GM11168 (cell line): Measurements from ENCODE around the gene LAD1.

Source experiments
- in situ Hi-C: fragments of 300-500 bp; cut with MboI; formaldehyde crosslinking; loops from one replicate; pipeline ENCODE4 v1.12.0; 2022; ENCODE audit warnings: low sequenced_read_pairs; ENCODE audit not compliant: unreplicated experiment

Gene LAD1

DNA sequence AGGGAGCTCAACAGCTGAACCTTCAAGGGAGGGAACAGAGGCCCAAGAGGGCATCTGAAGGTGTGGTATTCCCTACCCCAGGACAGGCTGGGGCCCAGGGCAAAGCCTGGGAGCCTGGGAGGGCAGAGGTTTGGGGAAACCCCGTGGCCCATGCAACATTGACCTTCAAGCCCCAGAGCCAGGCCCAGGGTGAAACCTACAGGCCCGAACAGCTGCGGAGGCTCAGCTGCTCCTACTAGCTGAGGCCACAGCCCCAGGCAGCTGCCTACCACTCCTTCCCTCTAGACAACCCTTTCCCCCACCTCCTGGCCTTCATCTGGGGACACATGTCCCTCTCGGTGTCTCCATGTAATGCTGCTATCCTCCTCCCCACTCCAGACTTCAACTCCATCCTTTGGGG, 3.2 kb downstream of the LAD1 start:
- in situ Hi-C loops, result no loop called here

DNA sequence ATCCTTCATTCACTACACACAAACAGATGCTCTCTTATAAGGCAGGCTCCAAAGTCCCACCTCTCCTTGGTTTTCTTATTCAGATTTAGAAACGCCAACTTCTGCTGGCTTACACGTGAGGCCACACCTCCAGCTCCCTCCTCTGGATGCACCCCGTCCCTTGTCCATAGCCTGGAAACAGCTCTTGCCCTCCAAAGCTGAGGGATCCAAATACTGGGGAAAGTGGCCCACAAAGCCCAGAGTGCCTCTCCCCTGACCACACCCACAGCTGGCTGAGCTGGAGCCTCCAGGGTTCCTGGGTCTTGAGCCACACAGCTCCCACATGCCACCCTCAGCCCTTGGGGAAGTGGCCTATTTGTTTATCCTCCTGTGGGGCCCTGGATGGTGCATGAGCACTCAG, 4.5 kb downstream of the LAD1 start:
- in situ Hi-C loops, result no loop called here

DNA sequence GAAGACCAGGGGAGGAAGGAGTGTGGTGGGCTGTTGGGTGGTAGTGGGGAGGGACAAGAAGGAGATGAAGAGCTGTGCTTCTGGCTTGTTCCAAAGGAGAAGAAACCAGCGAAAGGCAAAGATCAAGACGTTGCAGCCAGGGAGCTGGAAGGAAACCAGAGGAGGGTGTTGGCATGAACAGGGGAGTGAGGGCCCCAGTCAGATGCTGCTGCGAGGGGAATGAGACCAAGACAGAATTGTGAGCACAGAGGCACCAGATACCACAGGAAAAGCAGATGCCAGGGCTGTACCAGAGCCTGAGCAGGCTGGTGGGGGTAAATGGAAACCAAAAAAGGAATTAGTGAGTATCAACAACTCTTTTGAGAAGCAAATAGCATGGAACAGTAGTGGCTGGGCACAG, 6.0 kb downstream of the LAD1 start:
- in situ Hi-C loops, result no loop called here

DNA sequence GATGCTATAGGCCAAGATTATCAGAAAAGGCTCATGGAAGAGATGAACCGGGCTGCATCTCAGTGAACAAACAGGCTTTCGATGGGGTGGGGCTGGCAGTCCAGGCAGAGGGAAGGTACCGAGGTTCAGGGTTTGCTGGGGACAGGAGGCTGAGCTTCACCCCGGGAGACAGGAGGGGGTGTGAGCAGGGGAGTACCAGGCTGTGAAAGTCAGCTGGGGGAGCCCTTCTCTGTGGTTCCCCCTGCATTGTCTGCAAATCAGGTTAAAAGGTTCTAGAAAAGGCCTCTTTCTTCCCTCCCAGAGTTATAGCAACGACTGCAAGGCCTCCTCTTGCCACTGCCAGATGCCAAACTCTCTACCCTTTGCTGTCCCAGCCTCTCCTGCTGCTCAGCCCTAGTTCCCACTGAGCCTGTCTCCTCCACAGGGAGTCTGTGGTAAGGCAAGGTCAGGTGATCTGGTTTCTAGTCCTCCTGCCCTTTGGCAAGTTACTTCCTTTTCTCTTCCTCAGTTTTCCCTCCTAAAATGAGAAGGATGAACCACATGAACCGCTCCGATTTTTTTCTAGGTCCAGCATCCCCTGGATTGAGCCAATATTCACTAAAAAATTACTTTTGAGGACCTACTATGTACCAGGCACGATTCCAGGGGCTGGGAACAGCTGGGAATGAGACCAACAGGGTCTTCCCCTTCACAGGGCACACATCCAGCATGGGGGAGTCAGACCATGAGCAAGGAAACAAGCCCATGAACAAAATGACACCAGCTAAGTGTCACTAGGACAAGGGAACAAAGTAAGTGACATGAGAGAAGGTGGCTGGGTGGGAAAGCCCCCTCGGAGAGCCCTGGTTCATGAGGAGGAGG, 7.2 kb downstream of the LAD1 start:
- in situ Hi-C loops, result no loop called here

DNA sequence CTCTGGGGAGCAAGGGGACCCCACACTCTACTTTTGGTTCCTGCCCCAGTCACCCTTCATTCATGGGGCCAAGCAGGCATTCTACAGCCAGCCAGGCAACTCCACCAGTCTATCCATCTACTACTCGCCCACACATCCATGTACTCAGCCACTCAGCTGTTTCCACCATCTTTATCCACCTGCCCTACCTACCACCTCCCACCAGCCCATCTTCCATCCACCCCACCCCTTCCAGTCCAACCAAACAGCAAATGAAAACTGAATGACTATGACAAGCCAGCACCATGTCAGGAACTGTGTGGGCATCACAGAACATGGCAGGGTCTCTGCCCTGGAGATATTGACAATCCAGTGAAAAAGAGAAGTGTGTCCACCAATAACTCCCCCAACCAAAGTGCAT, 7.9 kb downstream of the LAD1 start:
- in situ Hi-C loops, result no loop called here

DNA sequence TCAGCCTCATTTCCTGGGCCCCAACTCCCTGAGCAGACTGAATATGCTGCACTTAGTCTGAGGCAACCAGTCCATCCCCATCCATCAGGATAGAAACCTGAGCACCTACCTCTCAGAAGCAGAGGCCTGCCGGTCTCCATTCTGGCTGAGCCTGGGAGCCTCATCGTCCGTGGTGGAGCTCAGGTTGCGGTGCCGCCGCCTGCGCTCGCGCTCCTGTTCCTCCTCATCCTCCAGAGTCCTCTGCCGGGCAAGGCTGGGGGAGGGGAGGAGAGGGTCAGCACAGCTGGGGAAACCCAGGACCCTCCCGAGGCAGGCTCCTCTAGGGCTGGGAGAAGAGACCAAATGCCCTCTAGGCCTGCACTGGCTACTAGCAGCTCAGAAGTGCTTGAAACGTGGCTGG, 10.1 kb downstream of the LAD1 start:
- in situ Hi-C loops, result no loop called here

DNA sequence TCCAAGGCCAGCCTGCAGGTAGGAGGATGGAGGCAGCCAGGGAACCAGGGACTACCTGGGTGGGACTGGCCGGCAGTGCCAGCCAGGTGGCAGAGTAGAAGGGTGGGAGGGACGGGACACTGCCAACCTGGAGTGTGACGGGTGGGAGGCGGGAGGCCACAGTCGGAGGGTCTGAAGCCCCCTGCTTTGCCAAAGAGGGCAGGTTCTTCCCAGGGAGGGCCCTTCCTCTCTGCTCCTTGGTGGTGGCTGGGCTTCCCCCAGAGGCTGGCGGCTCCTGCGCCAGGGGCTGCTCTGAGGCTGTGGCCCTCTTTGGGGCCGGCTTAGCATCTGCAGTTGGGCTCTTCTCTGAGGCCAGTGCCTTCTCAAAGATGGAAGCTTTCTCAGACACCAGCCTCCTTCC, 12.9 kb downstream of the LAD1 start:
- in situ Hi-C loops, result no loop called here

DNA sequence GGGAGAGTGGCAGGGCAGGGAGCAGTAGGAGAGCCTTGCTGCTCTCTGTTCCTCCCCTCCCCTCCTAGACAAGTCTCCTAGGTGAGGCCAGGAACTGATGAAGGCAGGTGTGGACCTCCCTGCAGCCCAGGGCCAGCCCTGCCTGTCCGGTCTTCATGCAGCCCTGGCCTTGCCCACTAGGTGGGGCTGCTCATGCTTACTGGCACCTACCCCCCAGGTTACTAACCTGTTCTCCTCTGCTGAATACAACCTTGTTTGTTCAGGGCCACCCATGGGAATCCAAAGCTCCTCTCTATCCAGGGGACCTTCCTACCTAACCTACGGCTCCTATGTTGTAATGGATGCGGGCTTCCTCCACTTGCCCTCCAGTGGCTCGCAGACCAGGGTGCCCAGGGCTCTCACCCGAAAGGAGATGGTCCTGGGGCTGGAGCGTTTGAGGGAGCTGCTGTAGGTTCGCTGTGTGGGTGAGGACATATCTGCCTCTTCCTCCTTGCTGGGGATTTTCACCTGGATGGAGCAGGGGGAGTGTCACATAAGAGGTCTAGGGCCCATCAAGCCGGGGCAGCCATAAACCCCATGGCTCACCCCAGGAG, 13.7 kb downstream of the LAD1 start:
- in situ Hi-C loops, result no loop called here

DNA sequence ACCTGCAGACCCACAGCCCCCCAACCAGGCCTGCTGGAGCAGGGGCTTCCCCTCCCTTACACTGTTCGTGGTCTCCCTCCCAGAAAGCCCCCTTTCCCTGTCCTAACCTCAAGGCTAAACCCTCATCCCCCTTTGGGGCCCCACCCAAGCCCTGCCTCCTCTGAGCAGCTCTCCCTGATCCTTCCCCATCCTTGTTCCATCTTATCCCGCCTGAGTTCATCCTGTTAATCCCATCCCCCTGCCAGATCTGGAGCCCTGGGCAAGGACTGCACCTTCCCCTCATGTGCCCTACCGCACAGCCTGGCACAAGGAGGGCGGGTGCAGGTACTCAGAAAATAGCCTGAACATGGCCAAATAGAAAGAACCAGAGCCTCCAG, 14.7 kb downstream of the LAD1 start:
- in situ Hi-C loops, result no loop called here

DNA sequence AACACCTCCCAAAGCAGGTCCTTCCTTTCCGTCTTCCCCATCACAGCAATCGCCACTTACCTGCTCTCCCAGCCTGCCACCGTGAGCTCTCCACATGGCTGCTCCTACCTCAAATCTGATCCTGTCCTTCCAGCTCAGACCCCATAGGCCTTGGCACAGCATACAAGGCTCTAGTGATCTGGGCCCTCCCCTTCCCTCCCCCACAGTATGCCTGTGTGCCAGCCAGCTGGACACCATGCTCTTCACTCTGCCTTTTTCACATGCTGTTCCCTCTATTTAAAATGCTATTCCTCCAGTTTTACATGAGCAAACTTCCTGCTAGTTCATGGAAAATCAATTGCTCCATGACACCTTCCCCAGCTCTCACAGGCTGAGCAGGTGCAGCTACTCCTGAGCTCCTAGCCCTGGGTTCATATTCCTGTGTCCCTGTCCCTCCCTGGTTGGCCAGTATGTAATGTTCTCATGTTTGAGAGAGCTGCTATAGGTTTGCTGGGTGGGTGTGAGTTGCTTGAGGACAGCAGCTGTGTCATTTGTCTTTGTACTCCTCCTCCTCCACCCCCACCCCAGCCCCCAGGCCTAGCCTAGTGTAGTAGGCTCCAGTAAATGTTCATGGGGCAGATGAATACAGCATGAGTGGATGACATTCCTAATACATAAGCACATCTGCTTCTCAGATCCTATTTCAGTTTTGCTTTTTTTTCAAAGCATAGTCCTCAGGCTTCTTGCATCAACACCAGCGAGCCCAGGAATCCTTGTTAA, 15.3 kb downstream of the LAD1 start:
- in situ Hi-C loops, result no loop called here

DNA sequence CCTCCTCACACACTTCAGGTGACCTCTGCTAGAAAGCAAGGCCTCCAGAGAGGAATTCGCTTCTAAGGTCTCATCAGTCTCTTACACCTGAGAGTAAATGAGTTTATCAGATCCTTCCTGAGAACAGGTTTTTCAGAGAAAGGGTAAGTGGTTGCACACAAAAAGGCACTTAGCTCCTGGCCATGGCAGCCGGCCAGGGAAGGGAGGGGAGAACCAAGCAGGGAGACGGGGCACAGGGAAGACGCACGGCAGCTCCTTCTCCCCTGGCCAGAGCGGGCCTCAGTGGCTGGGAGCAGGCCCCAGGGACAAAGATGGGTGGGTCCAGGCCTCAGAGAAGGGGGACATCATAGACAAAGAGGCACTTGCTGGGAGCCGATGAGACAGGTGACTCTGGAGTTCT, 18.0 kb downstream of the LAD1 start:
- in situ Hi-C loops, result no loop called here

DNA sequence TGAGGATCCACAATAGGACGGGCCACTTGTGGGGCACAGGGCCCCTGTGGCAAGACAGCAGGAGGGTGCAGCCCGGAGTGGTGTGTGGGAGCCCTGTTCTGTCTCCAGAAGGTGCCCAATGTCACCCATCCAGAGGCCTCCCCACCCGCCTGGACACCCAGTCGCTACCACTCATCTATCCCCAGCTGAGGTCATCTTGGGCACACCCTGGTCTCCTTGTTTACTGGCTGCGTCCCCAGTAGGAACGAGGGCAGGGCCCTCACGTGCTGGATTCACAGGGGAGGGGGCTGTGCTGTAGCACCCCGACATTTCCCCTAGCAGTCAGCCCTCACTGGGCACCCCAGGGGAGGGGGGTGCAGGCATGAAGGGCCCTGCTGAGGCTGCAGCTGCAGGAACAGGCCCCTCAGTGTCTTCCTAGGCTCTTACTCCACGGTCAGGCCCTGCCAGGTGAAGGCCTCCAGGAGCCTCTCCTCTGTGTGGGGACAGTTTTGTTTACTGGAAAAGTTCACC, 19.3 kb downstream of the LAD1 start:
- in situ Hi-C loops, result no loop called here

DNA sequence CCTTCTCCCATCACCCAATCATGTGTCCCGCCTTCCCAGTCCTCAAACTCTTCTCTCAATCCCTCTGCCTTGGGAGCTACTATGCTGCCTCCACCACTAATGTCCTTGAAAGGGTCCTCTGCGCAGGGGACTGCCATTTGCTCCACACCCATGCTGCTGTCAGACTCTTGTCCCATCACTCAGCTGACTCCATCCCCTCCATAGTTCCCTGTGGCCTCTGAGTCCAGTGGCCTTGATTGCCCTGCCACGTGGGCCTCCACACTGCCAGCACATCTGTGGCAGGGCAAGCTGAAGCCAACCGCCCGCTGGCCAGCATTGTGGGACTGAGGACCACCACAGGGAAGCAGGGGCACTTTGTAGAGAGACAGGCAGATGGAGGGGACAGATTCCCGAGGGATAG, 20.3 kb downstream of the LAD1 start:
- in situ Hi-C loops, result no loop called here

DNA sequence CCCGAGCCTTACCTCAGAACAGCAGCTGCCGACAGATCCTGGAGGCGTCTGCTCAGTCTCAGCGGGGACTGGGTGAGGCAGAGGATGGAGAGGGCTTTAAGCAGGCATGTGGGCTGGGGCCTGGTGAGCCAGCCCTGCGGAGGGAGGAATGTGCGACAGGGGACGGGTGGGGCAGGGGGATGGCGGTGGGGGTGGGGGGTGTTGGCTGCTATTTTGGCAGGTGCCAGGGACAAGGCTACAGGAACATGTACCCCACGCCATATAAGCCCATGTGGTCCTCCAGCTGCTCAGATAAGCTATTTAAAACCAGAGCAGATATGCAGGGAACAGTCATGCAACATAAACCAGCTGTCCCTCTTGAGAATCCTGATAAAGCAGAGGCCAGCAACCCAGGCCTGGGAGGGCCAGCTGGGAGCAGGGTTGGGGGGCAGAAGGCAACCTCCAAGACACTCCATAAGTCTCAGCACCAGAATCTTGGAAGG, 21.5 kb downstream of the LAD1 start, which contains the start of gene TNNT2:
TNNT2 (minus strand) TSS at position 70 of the 482 bp plus-strand sequence. CDS start 4,426 bp downstream, outside the sequence.
- in situ Hi-C loops, result no loop called here

DNA sequence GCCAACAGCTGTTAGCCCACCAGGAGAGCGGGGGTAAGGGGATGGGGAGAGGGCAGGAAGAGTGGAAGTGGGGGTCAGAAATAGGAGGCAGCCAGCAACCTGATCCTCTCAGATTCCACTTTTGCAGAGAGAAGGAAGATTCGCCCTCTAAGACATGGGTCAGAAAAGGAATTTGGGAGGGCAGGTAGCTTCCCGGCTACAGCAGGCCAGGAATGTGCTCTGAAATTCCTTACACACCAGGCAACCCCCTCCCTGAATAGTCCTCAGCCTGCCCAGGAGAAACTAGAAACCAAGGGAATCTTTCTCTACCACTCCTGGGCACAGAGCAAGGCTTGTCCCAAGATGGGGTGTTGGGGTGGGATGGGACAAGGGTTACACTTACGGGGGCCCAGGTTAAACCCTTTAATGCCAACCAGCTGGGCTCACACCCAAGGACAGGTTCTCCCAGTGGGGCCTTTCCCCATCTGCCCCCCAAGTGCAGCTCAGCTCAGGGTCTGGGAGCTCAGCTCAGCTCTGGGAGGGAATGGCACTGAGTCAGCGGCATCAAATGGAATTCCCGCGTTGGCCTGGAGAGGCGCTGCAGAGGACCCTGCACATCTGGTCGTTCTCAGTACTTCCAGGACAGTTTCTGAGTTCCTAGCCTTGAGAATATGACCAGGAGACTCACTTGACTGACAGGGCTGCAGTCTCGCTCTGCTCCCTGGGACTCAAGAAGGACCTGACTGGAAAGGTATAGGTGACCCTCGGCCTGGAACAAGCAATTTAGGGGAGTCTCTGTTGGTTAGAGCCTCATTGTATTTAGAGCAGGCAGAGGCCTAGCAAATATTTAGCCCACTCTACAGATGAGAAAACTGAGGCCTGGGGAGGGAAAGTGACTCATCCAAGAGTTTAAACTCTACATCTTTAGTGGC, 22.4 kb downstream of the LAD1 start:
- in situ Hi-C loops, result no loop called here

DNA sequence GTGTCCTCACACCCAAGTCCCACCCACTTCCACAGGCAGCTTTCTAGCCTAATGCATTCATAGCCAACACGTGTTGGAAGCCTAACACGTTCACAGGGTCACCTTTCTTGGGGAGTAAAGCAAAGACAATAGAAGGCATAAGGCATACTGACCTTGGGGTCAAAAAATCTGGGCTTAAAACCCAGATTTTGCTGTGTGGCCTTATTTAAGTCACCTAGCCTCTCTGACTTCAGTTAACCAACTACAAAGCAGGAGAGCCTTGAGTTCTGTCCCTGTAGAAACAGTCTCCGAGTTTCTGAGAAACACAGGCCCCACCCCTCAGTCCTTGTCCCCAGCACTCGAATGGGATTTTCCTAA, 23.0 kb downstream of the LAD1 start:
- in situ Hi-C loops, result no loop called here

DNA sequence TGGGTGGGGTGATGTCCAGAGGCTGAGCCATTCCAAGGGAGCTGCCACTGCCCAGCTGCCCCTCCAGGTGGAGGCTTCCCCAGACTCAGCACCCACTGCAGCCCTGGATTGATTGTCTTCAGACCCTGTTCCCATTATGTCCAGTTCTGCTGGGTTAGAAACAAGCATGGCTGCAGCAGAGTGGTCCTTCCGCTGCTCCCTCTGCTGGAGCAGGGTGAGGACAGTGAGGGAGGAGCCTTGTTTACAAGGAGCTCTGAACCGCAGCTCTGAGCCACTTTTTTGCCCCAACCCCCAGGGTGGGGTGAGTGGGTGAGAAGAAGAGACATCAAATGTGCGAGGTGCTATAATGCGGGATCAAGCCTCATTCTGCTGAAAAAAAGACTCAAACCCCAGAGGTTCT, 24.0 kb downstream of the LAD1 start:
- in situ Hi-C loops, result no loop called here

DNA sequence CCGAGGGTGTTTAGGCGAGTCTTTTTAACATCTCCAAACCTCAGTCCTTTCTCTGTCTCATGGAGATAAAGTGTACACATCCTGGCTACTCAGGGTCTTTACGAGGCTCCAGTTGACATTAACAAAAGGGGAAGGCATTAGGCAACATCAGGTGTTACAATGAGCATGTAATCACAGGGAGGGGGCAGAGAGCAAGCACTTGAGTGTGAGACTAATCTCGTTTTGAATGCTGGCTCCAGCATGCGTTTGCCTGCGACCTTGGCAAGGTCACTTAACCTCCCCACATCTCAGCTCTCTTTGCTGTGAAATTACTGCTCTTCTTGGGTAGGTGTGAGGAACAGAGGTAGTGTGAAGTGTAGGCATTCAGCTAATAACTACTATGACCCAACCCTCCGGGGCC, 24.8 kb downstream of the LAD1 start:
- in situ Hi-C loops, result no loop called here

DNA sequence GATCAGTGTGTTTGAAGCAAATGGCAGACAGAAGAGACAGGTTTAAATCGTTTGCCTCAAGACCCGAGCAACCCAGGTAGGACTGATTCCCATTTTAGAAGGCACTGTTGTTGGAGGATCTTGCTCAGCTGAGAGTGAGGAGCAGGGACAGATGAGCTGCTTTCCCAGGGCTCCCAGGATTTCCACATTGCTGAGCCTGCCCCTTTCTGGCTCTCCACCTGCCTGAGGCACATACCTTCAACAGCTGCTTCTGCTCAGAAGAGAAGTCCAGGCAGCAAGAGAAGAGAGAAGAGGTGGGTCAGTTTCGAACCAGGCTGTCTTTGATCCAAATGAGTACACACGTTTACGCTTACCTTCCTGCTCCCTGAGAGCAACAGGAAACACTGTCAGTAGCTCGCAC, 27.3 kb downstream of the LAD1 start:
- in situ Hi-C loops, result no loop called here

DNA sequence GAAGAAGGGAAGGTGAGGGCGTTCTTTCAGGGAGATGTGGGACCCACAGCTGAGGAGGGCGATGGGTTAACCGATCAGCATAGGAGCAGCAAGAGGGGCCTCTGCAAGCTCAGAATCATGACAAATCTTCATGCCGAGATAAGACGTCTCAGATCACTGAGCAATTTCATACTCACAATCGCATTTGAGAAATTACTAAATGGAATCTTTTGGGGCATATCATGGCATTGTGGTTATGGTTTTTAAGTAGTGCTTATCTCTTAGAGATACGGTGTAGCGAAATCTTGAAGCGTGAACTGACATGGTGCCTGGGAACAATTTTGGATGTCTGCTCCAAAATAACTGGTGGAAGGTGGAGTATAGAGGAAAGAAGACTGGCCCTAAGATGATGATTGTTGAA, 27.8 kb downstream of the LAD1 start:
- in situ Hi-C loops, result no loop called here
